Ovary (tissue), 9 donors: ENCODE measurements around the gene HTR2A. TPM values are rescaled to one million over a fixed set of nuclear protein-coding genes. Genes with fewer than 3 reads are reported as not detected.

ENCODE experiments used
- DNase-seq, 5 donors: peaks; one replicate each; pipeline ENCODE4 v3.0.0-alpha.2; 2019 to 2020
- H3K27ac ChIP-seq, 2 donors: fragments of 200-600 bp; one replicate each; pipeline versions ENCODE4 v1.5.1 to v1.8.0; 2019 to 2022
- H3K27me3 ChIP-seq: fragments of 200-600 bp; one replicate; pipeline ENCODE4 v1.8.0; 2022
- H3K36me3 ChIP-seq: fragments of 200-600 bp; sonication (generic); one replicate; pipeline ENCODE4 v1.5.1; 2019
- H3K4me1 ChIP-seq: one replicate; pipeline ENCODE4 v1.8.1; 2013; ENCODE audit warnings: mild to moderate bottlenecking, moderate library complexity; ENCODE audit not compliant: insufficient read depth
- H3K4me3 ChIP-seq: fragments of 200-600 bp; sonication (generic); one replicate; pipeline ENCODE4 v1.5.1; 2017
- H3K9me3 ChIP-seq, 2 donors: fragments of 200-600 bp in 1 of 2; sonication (generic) in 1 of 2; one replicate each; pipeline versions ENCODE4 v1.5.1 to v1.8.1; 2013 to 2019; ENCODE audit warnings: mild to moderate bottlenecking in 1 of 2, moderate library complexity in 1 of 2
- CTCF ChIP-seq, 3 donors: fragments of 450-650 bp in 2 of 3; fragments of 200-600 bp in 1 of 3; IDR thresholded peaks; one replicate each; pipeline versions ENCODE4 v1.5.1 to v1.8.0; 2016 to 2022; ENCODE audit warnings: antibody characterized with exemption in 3 of 3, mild to moderate bottlenecking in 1 of 3
- EP300 ChIP-seq: sonication (generic); formaldehyde crosslinking; IDR thresholded peaks from one replicate; pipeline ENCODE4 v1.6.1; 2017; ENCODE audit warnings: antibody characterized with exemption
- POLR2A ChIP-seq: fragments of 450-650 bp; IDR thresholded peaks from one replicate; pipeline ENCODE4 v1.6.1; 2017; ENCODE audit warnings: antibody characterized with exemption, mild to moderate bottlenecking, moderate library complexity
- WGBS, 3 donors: extraction: QIAGEN DNeasy Blood & Tissue Kit in 1 of 3; methylation state at CpG; one replicate each; pipeline versions ENCODE4 v1.1.5 to v1.1.7; 2013 to 2017; 5-methylcytosine and 5-hydroxymethylcytosine counted together
- intact Hi-C, 4 donors: fragments of 100-400 bp; cut with DNase I; formaldehyde crosslinking; loops; one replicate each; pipeline versions ENCODE4 v1.11.0 to v1.15.1; 2022 to 2023
- polyA plus RNA-seq, 2 donors: library from polyadenylated mRNA; stranded (reverse); fragments of 200-250 nt in 1 of 2; fragments of 350-450 nt in 1 of 2; fragmentation: Illumina TruSeq in 1 of 2; extraction: RNeasy Lipid Tissue Mini Kit (QIAGEN cat#74804) in 1 of 2; gene quantifications; one replicate each; pipeline ENCODE4 v1.2.3, GENCODE V29; 2013 to 2014
- total RNA-seq, 7 donors: library from RNA; depleted of rRNA in 2 of 7; stranded (reverse); fragments of >200 nt in 2 of 7; fragmentation: NEBNext Ultra II Directional in 3 of 7; extraction: Animal tissue kit (Norgen Biotek cat#: 25700) in 3 of 7; gene quantifications; one replicate each; pipeline versions ENCODE4 v1.1.0 to v1.2.4, GENCODE V29; 2016 to 2023
- donor health status: DM: no; HTN: no; CAD: no; lungs with moderate emphysema.
- donor health status: DM: no; HTN: no; CAD: no.
- donor health status: Bipolar disorder and iron deficiency.
- donor health status: DM: yes; HTN: yes; CAD: no.
- donor health status: DM: no; HTN: no; CAD: no.
- donor health status: DM: yes; HTN: yes; CAD: no.

Gene HTR2A
- total and polyA plus RNA-seq, 9 donors, result 0.05 to 0.88 (median 0.25) TPM; not detected in 1

DNA sequence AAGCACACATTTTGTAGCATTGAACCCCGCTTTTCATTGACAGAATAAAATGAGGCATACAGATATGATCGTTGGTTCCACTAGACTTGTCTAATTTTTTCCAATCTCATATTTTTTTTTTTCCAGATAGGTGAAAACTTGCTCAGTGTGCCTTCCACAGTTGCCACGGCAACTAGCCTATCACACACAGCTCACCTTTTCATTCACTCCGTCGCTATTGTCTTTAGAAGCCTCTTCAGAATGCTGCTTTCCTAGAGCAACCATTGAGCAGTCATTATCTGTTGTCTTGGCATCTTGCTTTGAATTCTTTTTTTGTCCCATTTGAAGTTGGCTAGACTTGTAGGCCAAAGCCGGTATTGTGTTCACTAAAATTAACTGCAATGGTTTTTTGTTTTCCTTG lies 62.2 kb downstream of the HTR2A start:
- no peak for DNase-seq
- Histone ChIP-seq H3K27ac (no peak overlapping the region), H3K27me3 (no peaks in the 10 kb centered on the region), H3K9me3 (no peaks in the 10 kb centered on the region), H3K36me3 (no peaks in the 10 kb centered on the region), H3K4me3 (no peak overlapping the region), H3K4me1 (no peaks in the 10 kb centered on the region)
- intact Hi-C loops, result no loop called here
- WGBS, 3 donors, result 85 to 88% (median 87%) methylated on average over 6 of the region's 6 CpGs
- TF ChIP-seq EP300 (no peak), CTCF (IDR thresholded peaks at IDR 0.05) (no peak), POLR2A (no peak)

- Histone ChIP-seq H3K9me3 (no peaks in the 10 kb centered on the region), H3K4me1 (no peaks in the 10 kb centered on the region), H3K36me3 (no peaks in the 10 kb centered on the region), H3K4me3 (no peak overlapping the region), H3K27ac (no peak overlapping the region), H3K27me3 (no peaks in the 10 kb centered on the region)
- intact Hi-C loops, result no loop called here
- DNase-seq, result peak in 1 of 5 donors; percentile 22
- TF ChIP-seq CTCF (IDR thresholded peaks at IDR 0.05), result peak; percentile 45 to 62 (median 49)
- no peak for TF ChIP-seq POLR2A
- no peak for TF ChIP-seq EP300
- 15 to 17% (median 16%) methylated on average over 5 of the region's 5 CpGs for WGBS, 3 donors
These were observed 65.2 kb downstream of the HTR2A start for GRCh38 chr13:46831588-46832194.

GRCh38 chr13:46830405-46831005 lies 66.3 kb downstream of the HTR2A start:
- intact Hi-C loops, result no loop called here
- DNase-seq, result no peak
- Histone ChIP-seq H3K27me3 (no peaks in the 10 kb centered on the region), H3K4me1 (no peaks in the 10 kb centered on the region), H3K9me3 (no peaks in the 10 kb centered on the region), H3K36me3 (no peaks in the 10 kb centered on the region), H3K27ac (no peak overlapping the region), H3K4me3 (no peak overlapping the region)
- TF ChIP-seq EP300, result no peak
- TF ChIP-seq POLR2A, result no peak
- no peak for TF ChIP-seq CTCF (IDR thresholded peaks at IDR 0.05)

GRCh38 chr13:46822551-46822950 lies 74.3 kb downstream of the HTR2A start:
- H3K27ac ChIP-seq, result no peak overlapping the region
- no peaks in the 10 kb centered on the region for H3K9me3 ChIP-seq
- TF ChIP-seq POLR2A (no peak), EP300 (no peak), CTCF (IDR thresholded peaks at IDR 0.05) (no peak)
- no peaks in the 10 kb centered on the region for H3K36me3 ChIP-seq
- no peak overlapping the region for H3K4me3 ChIP-seq
- WGBS, 3 donors, result 63 to 88% (median 86%) methylated on average over 2 of the region's 2 CpGs
- no peak for DNase-seq
- H3K27me3 ChIP-seq, result no peaks in the 10 kb centered on the region
- no peaks in the 10 kb centered on the region for H3K4me1 ChIP-seq
- intact Hi-C loops, result no loop called here
